ENCODE measurements around the gene C15orf61.

C15orf61 gene

GRCh38 chr15:67551207-67551743, 30.3 kb downstream of the C15orf61 start:
- no peak for DNase-seq

DNA sequence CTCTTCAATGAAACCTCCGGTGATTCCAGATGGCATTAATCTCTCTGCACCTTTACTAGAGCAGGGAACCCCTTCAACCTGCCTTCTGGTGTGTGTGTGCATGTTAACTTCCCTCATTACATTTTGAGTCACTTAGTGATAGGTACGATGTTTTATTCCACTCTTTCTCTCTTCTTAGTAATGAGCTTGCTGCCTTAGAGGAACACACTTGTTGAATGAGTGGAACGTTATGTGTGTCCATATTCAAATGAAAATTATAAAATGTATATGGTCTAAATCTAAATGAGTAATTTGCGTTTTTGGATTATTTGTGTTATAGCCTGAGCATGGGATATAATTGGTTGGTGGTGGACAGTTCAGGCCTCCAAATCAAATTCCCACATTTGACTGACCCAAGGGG, 33.6 kb downstream of the C15orf61 start:
- no peak for DNase-seq

DNA sequence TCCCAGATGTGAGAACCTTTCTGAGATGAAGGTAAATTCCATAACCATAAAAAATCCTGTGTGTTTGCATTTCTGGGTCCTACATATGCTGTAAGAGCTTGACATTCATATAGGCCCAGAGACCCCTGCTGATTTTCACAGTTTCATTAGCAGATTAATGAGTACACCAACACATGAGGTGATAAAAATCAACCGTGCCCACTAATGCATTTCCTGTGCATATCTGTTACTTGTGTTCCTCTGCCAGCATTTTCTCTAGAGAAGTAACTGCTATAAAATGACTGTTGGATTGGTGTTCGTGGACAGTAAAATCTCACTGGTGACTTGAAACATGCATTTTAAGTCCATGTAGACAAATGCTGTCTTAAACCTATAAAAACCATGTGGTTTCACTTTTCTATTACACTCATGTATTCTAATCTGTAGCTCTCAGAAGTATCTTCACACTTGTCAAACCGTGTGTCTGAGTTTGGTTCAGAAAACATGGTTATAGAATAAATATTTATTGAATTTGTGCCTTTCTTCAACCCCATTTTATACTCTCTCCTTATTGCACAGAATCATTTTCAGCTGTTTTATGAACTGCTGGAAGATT, 36.1 kb downstream of the C15orf61 start:
- no peak for DNase-seq

DNA sequence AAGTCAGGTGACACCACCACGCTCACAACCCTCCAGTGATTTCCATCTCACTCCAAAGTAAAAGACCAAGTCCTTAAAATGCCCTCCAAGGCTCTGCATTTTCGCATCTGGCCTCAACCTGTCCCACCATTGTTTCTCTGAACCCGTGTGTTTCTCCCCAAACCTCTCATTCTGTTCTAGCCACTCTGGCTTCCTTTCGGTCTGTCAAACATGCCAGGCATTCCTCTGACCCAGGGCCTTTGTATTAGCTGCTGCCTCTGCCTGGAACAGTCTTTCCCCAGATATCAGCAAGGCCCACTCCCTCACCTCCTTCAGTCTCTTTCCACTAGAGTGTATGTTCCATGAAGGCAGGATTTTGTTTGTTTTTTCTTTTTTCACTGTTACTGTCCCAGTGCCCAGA, 37.6 kb downstream of the C15orf61 start:
- DNase-seq = no peak

DNA sequence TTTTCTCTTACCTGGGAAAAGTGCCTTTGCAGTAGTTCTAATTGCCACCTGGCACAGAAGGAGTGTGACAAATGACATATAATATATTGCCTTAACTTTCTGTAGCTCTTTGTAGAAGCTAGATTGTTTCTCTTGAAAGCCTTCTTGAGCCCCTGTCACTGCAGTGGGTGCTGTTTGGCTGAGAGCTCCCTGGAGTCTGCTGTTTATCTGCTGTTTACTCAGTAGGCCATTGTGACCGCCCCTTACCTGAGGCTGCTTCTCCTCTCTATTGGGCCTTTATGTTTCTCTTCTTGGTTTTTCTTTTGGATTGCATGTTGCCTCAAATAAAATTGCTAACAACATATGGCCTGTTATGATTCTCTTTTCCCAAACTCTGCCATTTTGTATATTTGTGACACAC, 38.2 kb downstream of the C15orf61 start:
- no peak for DNase-seq

- DNase-seq = no peak
Measured at GRCh38 chr15:67559576-67559975, 38.6 kb downstream of the C15orf61 start.

DNA sequence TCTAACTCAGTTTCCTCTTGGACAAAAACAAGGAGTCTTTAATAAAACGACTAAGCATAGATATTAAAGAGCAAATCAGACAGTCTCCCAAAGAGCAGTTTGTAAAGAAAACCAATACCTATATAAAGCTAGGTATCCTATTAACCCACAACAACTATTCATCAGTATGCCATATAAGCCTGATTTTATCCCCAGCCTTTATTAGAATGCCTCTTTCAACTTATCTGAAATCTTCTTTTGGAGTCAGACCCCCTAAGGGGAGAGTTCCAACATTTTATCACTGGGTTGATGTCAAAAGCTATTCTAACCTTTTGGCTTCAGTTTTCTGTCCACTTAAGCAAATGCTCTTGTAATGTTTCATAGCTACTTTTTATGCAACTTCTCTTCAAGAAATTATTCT, 39.4 kb downstream of the C15orf61 start:
- DNase-seq = no peak

GRCh38 chr15:67563092-67563491, 42.2 kb downstream of the C15orf61 start:
- no peak for DNase-seq

- DNase-seq = no peak
Measured at GRCh38 chr15:67564021-67564967, 43.4 kb downstream of the C15orf61 start.

- no peak for DNase-seq
Measured at GRCh38 chr15:67564968-67565345, 44.0 kb downstream of the C15orf61 start.

DNA sequence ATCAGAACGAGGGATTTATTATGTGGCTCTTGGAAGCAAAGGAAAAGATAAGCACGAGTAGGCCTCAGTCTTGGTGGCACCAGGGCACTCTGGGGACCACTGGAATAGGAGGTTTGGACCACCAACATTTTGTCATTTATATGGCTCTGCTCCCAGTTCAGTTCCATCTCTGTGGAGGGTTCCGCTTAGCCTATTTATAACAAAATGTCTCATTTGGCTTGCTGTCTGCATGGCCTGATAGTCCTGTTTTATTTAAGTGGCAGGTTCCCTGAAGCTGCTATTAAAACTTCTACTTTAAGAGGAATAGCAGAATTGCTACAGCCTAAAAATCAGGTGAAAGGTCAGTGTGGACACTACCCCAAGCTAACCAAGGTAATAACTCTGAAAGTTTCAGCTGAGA, 48.7 kb downstream of the C15orf61 start:
- no peak for DNase-seq

DNA sequence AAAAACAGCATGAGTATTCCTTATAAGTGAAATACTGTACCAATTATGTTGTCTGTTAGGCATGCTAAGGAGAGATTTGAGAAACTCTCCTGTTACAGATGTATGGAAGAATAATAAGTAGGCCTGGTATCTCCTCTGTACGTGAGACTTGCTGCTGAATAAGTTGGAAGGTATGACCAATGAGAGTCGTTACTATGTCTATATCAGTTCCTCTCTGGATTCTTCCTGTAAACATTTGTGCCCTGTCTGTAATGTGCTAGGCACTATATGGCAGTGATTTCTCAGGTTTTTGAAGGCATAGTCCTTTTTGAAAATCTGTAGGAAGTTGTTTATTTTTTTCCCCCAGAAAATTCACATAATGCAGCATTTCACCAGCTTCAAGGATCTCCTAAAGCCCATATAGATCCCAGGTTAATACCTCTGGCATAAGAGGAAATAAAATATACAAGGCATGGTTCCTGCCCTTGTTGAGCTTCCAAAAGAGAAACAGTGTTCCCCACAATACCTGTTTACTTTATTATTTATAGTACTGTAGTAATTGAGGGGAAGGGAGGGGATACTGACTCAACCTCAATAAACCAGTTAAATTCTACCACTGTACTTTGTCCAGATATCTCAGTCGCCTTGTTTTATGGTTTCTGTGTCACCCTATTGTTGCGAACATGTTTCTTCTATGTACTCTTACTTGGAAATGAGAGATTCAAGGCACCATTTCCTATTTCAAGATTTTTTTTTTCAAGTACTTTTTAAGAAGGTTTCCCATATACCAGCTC, 50.1 kb downstream of the C15orf61 start:
- DNase-seq = no peak

- DNase-seq = no peak
Measured at GRCh38 chr15:67571648-67572415, 50.9 kb downstream of the C15orf61 start.

- DNase-seq = no peak
Measured at GRCh38 chr15:67573194-67573593, 52.3 kb downstream of the C15orf61 start.

DNA sequence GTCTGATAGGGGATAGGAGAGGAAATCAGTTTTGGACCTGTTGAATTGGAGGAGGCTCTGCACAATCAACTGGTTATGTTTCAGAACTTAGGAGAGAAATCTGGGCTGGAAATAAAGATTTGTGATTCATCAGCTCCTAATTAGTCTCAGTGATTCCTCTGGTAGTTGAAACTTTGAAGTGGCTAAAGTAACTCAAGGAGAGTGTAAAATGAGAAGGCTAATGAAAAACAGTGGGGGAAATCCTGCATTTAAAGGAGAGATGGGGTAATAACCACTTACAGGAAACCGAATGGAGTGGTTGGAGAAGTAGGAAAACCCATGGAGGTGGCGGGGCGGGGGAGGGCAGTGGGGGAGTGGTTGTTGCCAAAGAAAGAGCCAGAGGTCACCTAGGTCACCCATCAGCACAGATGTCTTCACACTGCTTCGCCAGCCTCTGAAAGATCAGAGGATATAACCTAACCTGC, 54.1 kb downstream of the C15orf61 start:
- DNase-seq = no peak

GRCh38 chr15:67578020-67578600, 57.2 kb downstream of the C15orf61 start:
- DNase-seq = no peak

DNA sequence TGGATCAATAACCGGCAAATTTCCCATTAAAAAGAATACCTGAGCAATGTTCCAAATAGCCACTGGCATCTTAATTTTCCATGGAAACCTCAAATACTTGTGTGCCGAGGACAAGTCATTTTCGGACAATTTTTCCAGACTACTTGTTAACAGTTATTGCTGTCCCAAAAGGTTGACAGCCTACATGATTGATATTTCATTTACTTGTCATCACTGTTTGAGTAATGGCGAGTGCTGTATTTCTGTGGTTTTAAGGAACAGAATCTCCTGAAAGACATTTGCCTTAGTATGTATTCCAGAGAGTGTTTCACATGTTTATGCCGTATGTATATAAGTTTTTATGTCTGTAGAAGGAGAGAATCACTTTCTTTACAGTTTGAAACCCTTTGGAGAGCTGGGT, 58.2 kb downstream of the C15orf61 start:
- no peak for DNase-seq
